Sigmoid colon (tissue), 7 donors: ENCODE results near the gene ZNF654. TPM values are rescaled to one million over a fixed set of nuclear protein-coding genes. Genes with fewer than 3 reads are reported as not detected.
"Not testable (repeated sequence)": the region's sequence is repeated elsewhere in the genome, so short reads cannot be mapped to it uniquely, and the experiment has no call there.

ENCODE experiments used
- DNase-seq: peaks from one replicate; pipeline ENCODE4 v3.0.0-alpha.2; 2019
- H3K27ac ChIP-seq, 4 donors: fragments of 200-600 bp; sonication (generic); one replicate each; pipeline ENCODE4 v1.5.1; 2016 to 2019; ENCODE audit warnings: mild to moderate bottlenecking in 1 of 4
- H3K27me3 ChIP-seq, 3 donors: fragments of 200-600 bp; sonication (generic); one replicate each; pipeline ENCODE4 v1.5.1; 2019; ENCODE audit warnings: mild to moderate bottlenecking in 1 of 3
- H3K36me3 ChIP-seq, 4 donors: fragments of 200-600 bp; sonication (generic); one replicate each; pipeline ENCODE4 v1.5.1; 2016 to 2019
- H3K4me1 ChIP-seq, 4 donors: fragments of 200-600 bp; sonication (generic); one replicate each; pipeline ENCODE4 v1.5.1; 2017 to 2019
- H3K4me3 ChIP-seq, 4 donors: fragments of 200-600 bp; sonication (generic); one replicate each; pipeline ENCODE4 v1.5.1; 2017 to 2019; ENCODE audit warnings: mild to moderate bottlenecking in 2 of 4, moderate library complexity in 1 of 4
- H3K9me3 ChIP-seq, 4 donors: fragments of 200-600 bp in 3 of 4; sonication (generic) in 3 of 4; one replicate each; pipeline versions ENCODE4 v1.5.1 to v1.6.1; 2013 to 2019
- CTCF ChIP-seq, 4 experiments: fragments of 450-650 bp in 3 of 4; fragments of 200-600 bp in 1 of 4; IDR thresholded peaks; one replicate each; pipeline ENCODE4 v1.5.1; 2016 to 2019; ENCODE audit warnings: antibody characterized with exemption in 4 of 4, mild to moderate bottlenecking in 3 of 4, moderate library complexity in 2 of 4
- EP300 ChIP-seq, 4 donors: sonication (generic); formaldehyde crosslinking; IDR thresholded peaks; one replicate each; pipeline ENCODE4 v1.6.1; 2017; ENCODE audit warnings: antibody characterized with exemption in 4 of 4
- POLR2A ChIP-seq, 2 donors: fragments of 450-650 bp; IDR thresholded peaks; one replicate each; pipeline ENCODE4 v1.6.1; 2016; ENCODE audit warnings: antibody characterized with exemption in 2 of 2, mild to moderate bottlenecking in 2 of 2, moderate library complexity in 2 of 2
- POLR2AphosphoS5 ChIP-seq, 4 donors: sonication (generic); formaldehyde crosslinking; IDR thresholded peaks; one replicate each; pipeline ENCODE4 v1.6.1; 2017; ENCODE audit warnings: antibody characterized with exemption in 4 of 4
- WGBS, 2 donors: extraction: QIAGEN DNeasy Blood & Tissue Kit; methylation state at CpG; one replicate each; pipeline ENCODE4 v1.1.7; 2013; 5-methylcytosine and 5-hydroxymethylcytosine counted together
- intact Hi-C: fragments of 100-400 bp; cut with DNase I; formaldehyde crosslinking; loops from one replicate; pipeline ENCODE4 v1.15.1; 2023
- polyA plus RNA-seq, 3 donors: library from polyadenylated mRNA; stranded (reverse); fragments of 200-250 nt; gene quantifications; one replicate each; pipeline ENCODE4 v1.2.3, GENCODE V29; 2013
- total RNA-seq, 4 donors: library from RNA; depleted of rRNA; stranded (reverse); fragments of >200 nt; gene quantifications; one replicate each; pipeline ENCODE4 v1.1.0, GENCODE V29; 2016
- donor health status: healthy with polysubstance abuse.
- donor health status: Bipolar disorder and iron deficiency.
- donor health status: healthy.

Gene ZNF654
- 10 to 100 TPM; 17.8 to 20.2 (median 19.4) TPM for total RNA-seq
- polyA plus RNA-seq: 1 to 10 TPM; 3.0 to 4.4 (median 4.4) TPM

GRCh38 chr3:88058581-88059379 lies at the start of gene ZNF654, which contains the start of gene CGGBP1:
ZNF654 (plus strand) TSS chr3:88059255; CDS start chr3:88059320, 65 bp downstream.
CGGBP1 (minus strand) TSS chr3:88059005; CDS start chr3:88055976, 3,029 bp downstream.
- peaks cover 8 to 31% (median 15%) of the 10 kb centered on the region in 4 donors for H3K36me3 ChIP-seq
- TF ChIP-seq POLR2AphosphoS5 (IDR thresholded peaks at IDR 0.05): peak; percentile 84 to 98 (median 94)
- TF ChIP-seq POLR2A (IDR thresholded peaks at IDR 0.05): peak; percentile 82 to 87
- TF ChIP-seq EP300 (IDR thresholded peaks at IDR 0.05): no peak
- intact Hi-C loops: loop anchor here (1.0 kb wide), 1 partner anchor 91 kb away; the partner anchor contains the start of gene C3orf38
- no peaks in the 10 kb centered on the region for H3K9me3 ChIP-seq
- DNase-seq: peak; percentile 99
- WGBS, 2 donors: 0% methylated on average over 76 of the region's 76 CpGs
- H3K4me1 ChIP-seq: peaks cover 0 to 44% (median 29%) of the 10 kb centered on the region in 4 donors
- no peaks in the 10 kb centered on the region for H3K27me3 ChIP-seq
- H3K27ac ChIP-seq: peak within 1 kb of the TSS; percentile 95 to 98 (median 96)
- peak within 1 kb of the TSS; percentile 73 to 97 (median 95) for H3K4me3 ChIP-seq

GRCh38 chr3:88010810-88011209 lies 48.2 kb upstream of the ZNF654 start:
- TF ChIP-seq CTCF (IDR thresholded peaks at IDR 0.05) (no peak), POLR2A (IDR thresholded peaks at IDR 0.05) (no peak), POLR2AphosphoS5 (IDR thresholded peaks at IDR 0.05) (no peak), EP300 (IDR thresholded peaks at IDR 0.05) (no peak)
- 83 to 88% methylated on average over 5 of the region's 5 CpGs for WGBS, 2 donors
- Histone ChIP-seq H3K27me3 (no peaks in the 10 kb centered on the region), H3K9me3 (no peaks in the 10 kb centered on the region), H3K4me1 (no peaks in the 10 kb centered on the region), H3K36me3 (no peaks in the 10 kb centered on the region), H3K4me3 (no peak overlapping the region), H3K27ac (no peak overlapping the region)
- intact Hi-C loops: no loop called here
- DNase-seq: no peak

- DNase-seq: no peak
- no peaks in the 10 kb centered on the region for H3K27me3 ChIP-seq
- intact Hi-C loops: no loop called here
- TF ChIP-seq CTCF (IDR thresholded peaks at IDR 0.05) (no peak), POLR2A (IDR thresholded peaks at IDR 0.05) (no peak), POLR2AphosphoS5 (IDR thresholded peaks at IDR 0.05) (no peak), EP300 (IDR thresholded peaks at IDR 0.05) (no peak)
- 22 to 75% methylated on average over 2 of the region's 2 CpGs for WGBS, 2 donors
- H3K27ac ChIP-seq: no peak overlapping the region
- H3K36me3 ChIP-seq: no peaks in the 10 kb centered on the region
- H3K9me3 ChIP-seq: no peaks in the 10 kb centered on the region
- H3K4me3 ChIP-seq: no peak overlapping the region
- H3K4me1 ChIP-seq: no peaks in the 10 kb centered on the region
These were observed 45.5 kb upstream of the ZNF654 start for GRCh38 chr3:88013592-88013991.

GRCh38 chr3:88015656-88016055 lies 43.4 kb upstream of the ZNF654 start:
- DNase-seq, H3K27me3 ChIP-seq, H3K4me1 ChIP-seq, H3K9me3 ChIP-seq, H3K4me3 ChIP-seq, H3K27ac ChIP-seq, intact Hi-C loops, H3K36me3 ChIP-seq: not testable (repeated sequence)
- WGBS, 2 donors: 95 to 97% methylated on average over 35 of the region's 35 CpGs

GRCh38 chr3:88019024-88019423 lies 40.0 kb upstream of the ZNF654 start:
- TF ChIP-seq CTCF (IDR thresholded peaks at IDR 0.05) (no peak), POLR2AphosphoS5 (IDR thresholded peaks at IDR 0.05) (no peak), EP300 (IDR thresholded peaks at IDR 0.05) (no peak)
- no peaks in the 10 kb centered on the region for H3K36me3 ChIP-seq
- no peaks in the 10 kb centered on the region for H3K4me1 ChIP-seq
- no peak overlapping the region for H3K27ac ChIP-seq
- no peaks in the 10 kb centered on the region for H3K27me3 ChIP-seq
- H3K9me3 ChIP-seq: no peaks in the 10 kb centered on the region
- DNase-seq: no peak
- intact Hi-C loops: no loop called here
- no peak overlapping the region for H3K4me3 ChIP-seq
- WGBS, 2 donors: 40 to 80% methylated on average over 2 of the region's 2 CpGs
